ENCODE results near the gene MNT.

MNT gene

DNA sequence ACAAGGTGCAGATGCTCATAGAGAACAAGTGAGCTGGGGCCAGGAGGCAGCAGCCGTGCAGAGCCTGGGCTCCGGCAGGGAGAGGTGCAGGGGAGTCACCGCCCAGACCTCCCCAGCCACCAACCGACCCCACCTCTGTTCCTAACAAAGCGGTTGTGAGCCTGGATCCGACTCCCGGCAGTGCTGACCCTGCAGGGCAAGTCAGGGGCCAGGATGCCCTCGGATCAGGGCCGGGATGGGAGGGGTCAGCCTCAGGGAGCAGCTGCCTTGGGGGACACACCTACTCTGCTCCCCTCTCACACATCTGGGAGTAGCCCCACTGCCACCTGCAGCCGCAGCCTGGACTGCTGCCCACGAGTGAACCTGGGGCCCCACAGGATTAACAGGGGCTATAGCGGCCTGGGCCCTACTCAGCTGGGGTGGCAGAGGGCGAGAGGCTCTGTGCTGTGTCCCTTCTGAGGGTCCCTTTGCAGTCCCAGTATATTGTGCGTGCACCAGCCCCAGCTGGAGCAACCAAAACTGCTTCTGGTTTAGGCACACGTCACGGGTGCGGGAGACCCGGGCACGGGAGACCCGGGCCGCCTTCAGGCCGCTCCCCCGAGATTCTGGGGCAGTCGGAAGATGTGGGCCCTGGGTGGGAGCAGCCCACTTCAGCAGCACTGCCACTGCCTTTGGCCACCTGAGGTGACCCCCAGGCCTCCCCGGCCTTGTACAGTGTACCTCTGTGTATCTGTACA is 21.2 kb downstream of the MNT start:
- no peak for DNase-seq (ENCODE audit: low read depth)
- no peak overlapping the region for H3K4me3 ChIP-seq (replicated peaks; ENCODE audit: low read depth, low read length)
- TF ChIP-seq, protein P1, sequence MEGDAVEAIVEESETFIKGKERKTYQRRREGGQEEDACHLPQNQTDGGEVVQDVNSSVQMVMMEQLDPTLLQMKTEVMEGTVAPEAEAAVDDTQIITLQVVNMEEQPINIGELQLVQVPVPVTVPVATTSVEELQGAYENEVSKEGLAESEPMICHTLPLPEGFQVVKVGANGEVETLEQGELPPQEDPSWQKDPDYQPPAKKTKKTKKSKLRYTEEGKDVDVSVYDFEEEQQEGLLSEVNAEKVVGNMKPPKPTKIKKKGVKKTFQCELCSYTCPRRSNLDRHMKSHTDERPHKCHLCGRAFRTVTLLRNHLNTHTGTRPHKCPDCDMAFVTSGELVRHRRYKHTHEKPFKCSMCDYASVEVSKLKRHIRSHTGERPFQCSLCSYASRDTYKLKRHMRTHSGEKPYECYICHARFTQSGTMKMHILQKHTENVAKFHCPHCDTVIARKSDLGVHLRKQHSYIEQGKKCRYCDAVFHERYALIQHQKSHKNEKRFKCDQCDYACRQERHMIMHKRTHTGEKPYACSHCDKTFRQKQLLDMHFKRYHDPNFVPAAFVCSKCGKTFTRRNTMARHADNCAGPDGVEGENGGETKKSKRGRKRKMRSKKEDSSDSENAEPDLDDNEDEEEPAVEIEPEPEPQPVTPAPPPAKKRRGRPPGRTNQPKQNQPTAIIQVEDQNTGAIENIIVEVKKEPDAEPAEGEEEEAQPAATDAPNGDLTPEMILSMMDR (IDR thresholded peaks at IDR 0.05; ENCODE audit: low read length, missing control alignments) = no peak

DNA sequence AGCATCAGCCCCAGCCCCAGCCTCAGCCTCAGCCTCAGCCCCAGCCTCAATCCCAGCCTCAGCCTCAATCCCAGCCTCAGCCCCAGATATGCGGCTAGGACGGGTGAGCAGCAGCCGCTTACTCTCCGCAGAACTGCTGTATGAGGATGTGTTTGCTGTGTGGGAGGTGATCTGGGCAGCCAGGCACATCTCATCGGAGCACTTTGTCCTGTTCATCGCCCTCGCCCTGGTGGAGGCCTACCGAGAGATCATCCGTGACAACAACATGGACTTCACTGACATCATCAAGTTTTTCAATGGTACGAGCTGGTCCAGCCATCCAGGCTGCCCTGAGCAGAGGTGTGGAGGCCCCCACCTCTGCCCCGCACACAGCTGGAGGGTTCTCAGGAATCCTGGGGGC is 22.0 kb downstream of the MNT start:
- TF ChIP-seq, protein P1 (IDR thresholded peaks at IDR 0.05; ENCODE audit: low read length, missing control alignments) = no peak
- no peak overlapping the region for H3K4me3 ChIP-seq (replicated peaks; ENCODE audit: low read depth, low read length)
- no peak for DNase-seq (ENCODE audit: low read depth)

DNA sequence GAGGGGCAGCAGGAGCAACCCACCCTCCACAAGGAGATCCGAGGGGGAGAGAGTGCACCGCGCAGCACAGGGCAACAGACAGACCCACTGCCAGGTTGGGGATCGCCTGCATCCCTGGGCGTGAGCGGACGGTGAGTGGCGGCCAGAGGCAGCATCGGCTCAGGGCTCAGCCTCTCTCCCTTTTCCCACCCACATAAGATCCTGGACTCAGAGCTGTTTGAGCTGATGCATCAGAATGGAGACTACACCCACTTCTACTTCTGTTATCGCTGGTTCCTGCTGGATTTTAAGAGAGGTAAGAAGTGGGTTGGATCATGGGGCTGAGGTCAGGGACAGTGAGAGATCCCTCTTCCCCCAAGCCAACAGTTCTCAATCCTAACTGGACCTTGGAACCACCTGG is 23.2 kb downstream of the MNT start:
- TF ChIP-seq, protein P1 (IDR thresholded peaks at IDR 0.05; ENCODE audit: low read length, missing control alignments) = no peak
- DNase-seq (ENCODE audit: low read depth) = no peak
- no peak overlapping the region for H3K4me3 ChIP-seq (replicated peaks; ENCODE audit: low read depth, low read length)

DNA sequence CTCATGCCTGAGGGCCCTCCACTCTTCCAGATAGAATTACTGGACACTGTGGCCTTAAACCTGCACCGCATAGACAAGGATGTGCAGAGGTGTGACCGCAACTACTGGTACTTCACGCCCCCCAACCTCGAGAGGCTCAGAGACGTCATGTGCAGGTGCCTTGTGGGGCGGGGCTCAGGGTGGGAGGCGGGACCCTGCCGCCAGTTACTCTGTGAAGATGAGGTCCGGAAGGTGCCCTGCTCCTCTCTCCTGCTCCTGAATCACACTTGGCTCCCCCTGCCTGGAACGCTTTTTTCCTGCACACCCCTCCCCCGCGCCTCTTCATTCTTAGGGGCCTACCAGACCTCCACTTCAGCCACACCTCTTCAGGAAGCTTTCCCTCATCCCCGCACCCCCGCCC is 24.8 kb downstream of the MNT start:
- no peak overlapping the region for H3K4me3 ChIP-seq (replicated peaks; ENCODE audit: low read depth, low read length)
- TF ChIP-seq, protein P1 (IDR thresholded peaks at IDR 0.05; ENCODE audit: low read length, missing control alignments) = no peak
- no peak for DNase-seq (ENCODE audit: low read depth)

DNA sequence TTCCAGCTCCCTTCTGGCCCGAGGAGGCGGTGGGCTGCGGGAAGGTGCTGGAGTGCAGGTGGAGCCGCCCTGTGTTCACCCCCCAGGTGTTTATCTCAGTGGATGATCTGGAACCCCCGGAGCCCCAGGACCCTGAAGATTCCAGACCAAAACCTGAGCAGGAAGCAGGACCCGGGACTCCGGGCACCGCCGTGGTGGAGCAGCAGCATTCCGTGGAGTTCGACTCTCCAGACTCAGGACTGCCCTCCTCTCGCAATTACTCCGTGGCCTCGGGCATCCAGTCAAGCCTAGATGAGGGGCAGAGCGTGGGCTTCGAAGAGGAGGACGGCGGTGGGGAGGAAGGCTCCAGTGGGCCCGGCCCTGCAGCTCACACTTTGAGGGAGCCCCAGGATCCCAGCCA is 25.5 kb downstream of the MNT start:
- TF ChIP-seq, protein P1 (IDR thresholded peaks at IDR 0.05; ENCODE audit: low read length, missing control alignments) = no peak
- no peak overlapping the region for H3K4me3 ChIP-seq (replicated peaks; ENCODE audit: low read depth, low read length)
- DNase-seq (ENCODE audit: low read depth) = no peak

DNA sequence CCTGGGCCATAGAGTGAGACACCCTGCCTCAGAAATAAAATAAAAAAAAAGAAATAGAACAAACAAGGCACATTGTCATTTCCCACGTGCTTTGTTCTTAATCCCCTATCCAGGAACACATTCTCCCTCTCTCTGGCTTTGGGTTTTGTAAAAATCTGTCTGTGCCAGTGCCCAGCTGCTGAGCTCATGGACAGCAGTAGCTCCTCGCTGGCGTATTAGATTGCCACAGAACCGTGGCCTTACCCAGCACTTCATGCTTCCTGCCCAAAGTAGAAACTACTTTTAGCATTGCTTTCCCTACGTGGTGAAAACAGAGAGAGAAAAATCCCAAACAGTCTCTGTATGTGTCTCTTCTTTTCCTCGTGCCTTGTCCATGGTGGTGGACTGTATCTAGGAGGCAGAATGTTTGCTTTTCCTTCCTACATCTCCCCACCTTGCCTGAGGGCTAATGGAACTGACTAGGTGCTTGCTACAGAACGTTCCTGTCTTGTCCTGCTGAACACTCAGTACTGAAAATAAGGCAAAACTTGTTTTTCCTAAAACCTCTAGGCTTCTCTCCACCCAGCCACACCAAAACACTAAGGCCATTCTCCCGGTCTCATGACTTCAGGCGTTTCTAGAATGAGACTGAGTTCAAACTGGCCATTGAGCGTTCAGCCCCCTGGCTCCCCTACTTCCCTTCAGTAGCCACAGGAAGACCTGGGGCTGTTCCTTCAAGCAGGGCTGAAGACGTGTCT is 26.1 kb downstream of the MNT start:
- no peak for DNase-seq (ENCODE audit: low read depth)
- TF ChIP-seq, protein P1 (IDR thresholded peaks at IDR 0.05; ENCODE audit: low read length, missing control alignments) = no peak
- H3K4me3 ChIP-seq (replicated peaks; ENCODE audit: low read depth, low read length) = no peak overlapping the region
